WTC11 (cell line): ENCODE results near the gene BCAP29. TPM values are rescaled to one million over a fixed set of nuclear protein-coding genes. Genes with fewer than 3 reads are reported as not detected.

ENCODE experiments used
- ATAC-seq: fragments of 200-7000 bp; cut with Tn5 transposase; 2 replicates; pipeline ENCODE4 v1.10.0; 2021; ENCODE audit warnings: mild to moderate bottlenecking, moderate library complexity
- CTCF ChIA-PET: fragments of 300-600 bp; sonication (Branson Sonifier 250); formaldehyde crosslinking; loops from one replicate; lab custom pipeline; 2021; ENCODE audit warnings: antibody characterized with exemption; lab: Charles Lee
- POLR2A ChIA-PET: fragments of 350-600 bp; sonication (Branson Sonifier 250); formaldehyde crosslinking; loops from one replicate; lab custom pipeline; 2021; ENCODE audit warnings: antibody characterized with exemption; lab: Charles Lee
- DNase-seq: peaks from one replicate; pipeline ENCODE4 v3.0.0; 2021; ENCODE audit warnings: low spot score
- H3K27ac Mint-ChIP-seq: 2 replicates; pipeline ENCODE4 v1.8.0; 2021; ENCODE audit warnings: mixed read lengths
- H3K27me3 Mint-ChIP-seq: 2 replicates; pipeline ENCODE4 v1.8.0; 2021; ENCODE audit warnings: low read depth, mild to moderate bottlenecking, moderate library complexity, mixed read lengths
- H3K36me3 Mint-ChIP-seq: 2 replicates; pipeline ENCODE4 v1.8.0; 2021; ENCODE audit warnings: mixed read lengths
- H3K4me1 Mint-ChIP-seq: 2 replicates; pipeline ENCODE4 v1.8.0; 2022; ENCODE audit warnings: mixed read lengths
- H3K4me3 Mint-ChIP-seq: 2 replicates; pipeline ENCODE4 v1.8.0; 2021; ENCODE audit warnings: mild to moderate bottlenecking, moderate library complexity, mixed read lengths
- H3K9me3 Mint-ChIP-seq: 2 replicates; pipeline ENCODE4 v1.8.0; 2021; ENCODE audit warnings: mixed read lengths
- ATF1 ChIP-seq: sonication (generic); formaldehyde crosslinking; IDR thresholded peaks from 2 replicates; pipeline ENCODE4 v1.8.1; 2023; ENCODE audit warnings: mild to moderate bottlenecking, moderate library complexity, missing genetic modification reagents
- EMX1 ChIP-seq: fragments of 250-450 bp; sonication (Bioruptor Pico); IDR thresholded peaks from 2 replicates; pipeline ENCODE4 v1.8.0; 2021; ENCODE audit warnings: mild to moderate bottlenecking
- FOXK1 ChIP-seq: sonication (generic); formaldehyde crosslinking; IDR thresholded peaks from 2 replicates; pipeline ENCODE4 v1.8.0; 2022; ENCODE audit warnings: mild to moderate bottlenecking, moderate library complexity, missing genetic modification reagents
- IRF1 ChIP-seq: sonication (generic); formaldehyde crosslinking; IDR thresholded peaks from 2 replicates; pipeline ENCODE4 v1.8.0; 2023; ENCODE audit warnings: missing genetic modification reagents
- JAZF1 ChIP-seq: fragments of 250-450 bp; sonication (Bioruptor Pico); IDR thresholded peaks from 2 replicates; pipeline ENCODE4 v1.9.0; 2021; ENCODE audit warnings: moderate library complexity, mild to moderate bottlenecking, inconsistent platforms
- MXD4 ChIP-seq: fragments of 250-450 bp; sonication (Bioruptor Pico); IDR thresholded peaks from 2 replicates; pipeline ENCODE4 v1.8.0; 2021; ENCODE audit warnings: mild to moderate bottlenecking, moderate library complexity, borderline replicate concordance
- OVOL2 ChIP-seq: fragments of 250-450 bp; sonication (Bioruptor Pico); IDR thresholded peaks from 2 replicates; pipeline ENCODE4 v1.9.0; 2021; ENCODE audit warnings: mild to moderate bottlenecking, borderline replicate concordance
- USF1 ChIP-seq: sonication (generic); formaldehyde crosslinking; IDR thresholded peaks from 2 replicates; pipeline ENCODE4 v1.8.0; 2022; ENCODE audit warnings: mild to moderate bottlenecking, missing genetic modification reagents
- ZBTB21 ChIP-seq: sonication (generic); formaldehyde crosslinking; IDR thresholded peaks from 2 replicates; pipeline ENCODE4 v1.8.1; 2023; ENCODE audit warnings: mild to moderate bottlenecking, missing genetic modification reagents, borderline replicate concordance
- ZNF138 ChIP-seq: sonication (generic); formaldehyde crosslinking; conservative IDR thresholded peaks from 2 replicates; pipeline ENCODE4 v1.8.1; 2022; ENCODE audit warnings: mild to moderate bottlenecking, moderate library complexity, missing genetic modification reagents
- ZNF396 ChIP-seq: fragments of 250-450 bp; sonication (Bioruptor Pico); IDR thresholded peaks from 2 replicates; pipeline ENCODE4 v1.8.0; 2021; ENCODE audit warnings: mild to moderate bottlenecking, moderate library complexity, borderline replicate concordance
- ZNF416 ChIP-seq: fragments of 250-450 bp; sonication (Bioruptor Pico); IDR thresholded peaks from 2 replicates; pipeline ENCODE4 v1.9.0; 2021; ENCODE audit warnings: mild to moderate bottlenecking, inconsistent platforms
- ZNF423 ChIP-seq: fragments of 250-450 bp; sonication (Bioruptor Pico); IDR thresholded peaks from 2 replicates; pipeline ENCODE4 v2.1.2; 2022; ENCODE audit warnings: mild to moderate bottlenecking, moderate library complexity
- total RNA-seq: library from RNA; stranded (reverse); gene quantifications from 3 replicates; pipeline ENCODE4 v1.2.3, GENCODE V29; 2021
- TF ChIP-seq, protein P1 (sequence below): sonication (generic); formaldehyde crosslinking; IDR thresholded peaks from 2 replicates; pipeline ENCODE4 v1.8.1; 2022; ENCODE audit warnings: low read depth, missing genetic modification reagents, borderline replicate concordance
- TF ChIP-seq, protein P2 (sequence below): sonication (generic); formaldehyde crosslinking; IDR thresholded peaks from 2 replicates; pipeline ENCODE4 v1.8.1; 2023; ENCODE audit warnings: mild to moderate bottlenecking, missing genetic modification reagents, borderline replicate concordance
- TF ChIP-seq, protein P3 (sequence below): fragments of 250-450 bp; sonication (Bioruptor Pico); IDR thresholded peaks from 2 replicates; pipeline ENCODE4 v1.9.0; 2021; ENCODE audit warnings: mild to moderate bottlenecking
- TF ChIP-seq, protein P4 (sequence below): fragments of 250-450 bp; sonication (Bioruptor Pico); IDR thresholded peaks from 2 replicates; pipeline ENCODE4 v1.9.0; 2021; ENCODE audit warnings: moderate library complexity, mild to moderate bottlenecking, inconsistent platforms, borderline replicate concordance
- TF ChIP-seq, protein P5 (sequence below): sonication (generic); formaldehyde crosslinking; IDR thresholded peaks from 2 replicates; pipeline ENCODE4 v1.8.1; 2022; ENCODE audit warnings: missing genetic modification reagents, borderline replicate concordance
- TF ChIP-seq, protein P6 (sequence below): fragments of 250-450 bp; sonication (Bioruptor Pico); IDR thresholded peaks from 2 replicates; pipeline ENCODE4 v1.8.0; 2021; ENCODE audit warnings: mild to moderate bottlenecking
- TF ChIP-seq, protein P7 (sequence below): sonication (generic); formaldehyde crosslinking; IDR thresholded peaks from 2 replicates; pipeline ENCODE4 v1.8.1; 2023; ENCODE audit warnings: mild to moderate bottlenecking, missing genetic modification reagents

The BCAP29 gene
- total RNA-seq, 1 experiment from 2014 or later: 14.5 TPM

DNA sequence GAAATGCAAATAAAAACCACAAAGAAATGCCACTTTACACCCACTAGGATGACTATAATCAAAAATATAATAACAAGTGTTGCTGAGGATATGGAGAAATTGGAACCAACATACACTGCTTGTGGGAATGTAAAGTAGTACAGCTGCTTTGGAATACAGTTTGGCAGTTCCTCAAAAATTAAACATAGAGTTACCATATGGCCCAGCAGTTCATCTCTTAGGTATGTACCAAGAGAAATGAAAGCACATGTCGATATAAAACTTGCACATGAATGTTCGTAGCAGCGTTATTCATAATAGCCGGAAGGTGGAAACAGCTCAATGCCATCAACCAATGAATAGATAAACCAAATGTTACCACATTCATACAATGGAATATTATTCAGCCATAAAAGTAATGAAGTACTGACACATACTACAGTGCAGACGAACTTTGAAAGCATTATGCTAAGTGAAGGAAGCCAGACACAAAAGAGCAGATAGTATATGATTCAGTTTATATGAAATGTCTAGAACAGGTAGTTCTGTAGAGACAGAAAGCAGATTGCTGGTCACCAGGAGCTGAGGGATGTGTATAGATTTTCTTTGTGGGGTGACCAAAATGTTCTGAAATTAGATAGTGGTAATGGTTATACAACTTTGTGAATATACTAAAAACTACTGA, 12.4 kb downstream of the BCAP29 start:
- H3K36me3 Mint-ChIP-seq: peaks cover 15% of the 10 kb centered on the region
- CTCF ChIA-PET: no interaction called here
- no peak for ATAC-seq

More for the DNA sequence above, 12.4 kb downstream of the BCAP29 start:
- H3K9me3 Mint-ChIP-seq: peaks cover 6% of the 10 kb centered on the region
- no peak overlapping the region for H3K4me3 Mint-ChIP-seq
- H3K27ac Mint-ChIP-seq: no peak overlapping the region
- H3K4me1 Mint-ChIP-seq: peaks cover 6% of the 10 kb centered on the region
- TF ChIP-seq ZNF423 (CRISPR knock-in tag) (no peak), ATF1 (CRISPR knock-in tag) (no peak), ZBTB21 (no peak), ZNF416 (CRISPR knock-in tag) (no peak), IRF1 (no peak), JAZF1 (CRISPR knock-in tag) (no peak), OVOL2 (CRISPR knock-in tag) (no peak), ZNF138 (CRISPR knock-in tag) (no peak), FOXK1 (CRISPR knock-in tag) (no peak), EMX1 (CRISPR knock-in tag) (no peak), MXD4 (CRISPR knock-in tag) (no peak), USF1 (no peak), ZNF396 (CRISPR knock-in tag) (no peak)
- TF ChIP-seq, protein P1, sequence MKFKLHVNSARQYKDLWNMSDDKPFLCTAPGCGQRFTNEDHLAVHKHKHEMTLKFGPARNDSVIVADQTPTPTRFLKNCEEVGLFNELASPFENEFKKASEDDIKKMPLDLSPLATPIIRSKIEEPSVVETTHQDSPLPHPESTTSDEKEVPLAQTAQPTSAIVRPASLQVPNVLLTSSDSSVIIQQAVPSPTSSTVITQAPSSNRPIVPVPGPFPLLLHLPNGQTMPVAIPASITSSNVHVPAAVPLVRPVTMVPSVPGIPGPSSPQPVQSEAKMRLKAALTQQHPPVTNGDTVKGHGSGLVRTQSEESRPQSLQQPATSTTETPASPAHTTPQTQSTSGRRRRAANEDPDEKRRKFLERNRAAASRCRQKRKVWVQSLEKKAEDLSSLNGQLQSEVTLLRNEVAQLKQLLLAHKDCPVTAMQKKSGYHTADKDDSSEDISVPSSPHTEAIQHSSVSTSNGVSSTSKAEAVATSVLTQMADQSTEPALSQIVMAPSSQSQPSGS: no peak
- TF ChIP-seq, protein P2, sequence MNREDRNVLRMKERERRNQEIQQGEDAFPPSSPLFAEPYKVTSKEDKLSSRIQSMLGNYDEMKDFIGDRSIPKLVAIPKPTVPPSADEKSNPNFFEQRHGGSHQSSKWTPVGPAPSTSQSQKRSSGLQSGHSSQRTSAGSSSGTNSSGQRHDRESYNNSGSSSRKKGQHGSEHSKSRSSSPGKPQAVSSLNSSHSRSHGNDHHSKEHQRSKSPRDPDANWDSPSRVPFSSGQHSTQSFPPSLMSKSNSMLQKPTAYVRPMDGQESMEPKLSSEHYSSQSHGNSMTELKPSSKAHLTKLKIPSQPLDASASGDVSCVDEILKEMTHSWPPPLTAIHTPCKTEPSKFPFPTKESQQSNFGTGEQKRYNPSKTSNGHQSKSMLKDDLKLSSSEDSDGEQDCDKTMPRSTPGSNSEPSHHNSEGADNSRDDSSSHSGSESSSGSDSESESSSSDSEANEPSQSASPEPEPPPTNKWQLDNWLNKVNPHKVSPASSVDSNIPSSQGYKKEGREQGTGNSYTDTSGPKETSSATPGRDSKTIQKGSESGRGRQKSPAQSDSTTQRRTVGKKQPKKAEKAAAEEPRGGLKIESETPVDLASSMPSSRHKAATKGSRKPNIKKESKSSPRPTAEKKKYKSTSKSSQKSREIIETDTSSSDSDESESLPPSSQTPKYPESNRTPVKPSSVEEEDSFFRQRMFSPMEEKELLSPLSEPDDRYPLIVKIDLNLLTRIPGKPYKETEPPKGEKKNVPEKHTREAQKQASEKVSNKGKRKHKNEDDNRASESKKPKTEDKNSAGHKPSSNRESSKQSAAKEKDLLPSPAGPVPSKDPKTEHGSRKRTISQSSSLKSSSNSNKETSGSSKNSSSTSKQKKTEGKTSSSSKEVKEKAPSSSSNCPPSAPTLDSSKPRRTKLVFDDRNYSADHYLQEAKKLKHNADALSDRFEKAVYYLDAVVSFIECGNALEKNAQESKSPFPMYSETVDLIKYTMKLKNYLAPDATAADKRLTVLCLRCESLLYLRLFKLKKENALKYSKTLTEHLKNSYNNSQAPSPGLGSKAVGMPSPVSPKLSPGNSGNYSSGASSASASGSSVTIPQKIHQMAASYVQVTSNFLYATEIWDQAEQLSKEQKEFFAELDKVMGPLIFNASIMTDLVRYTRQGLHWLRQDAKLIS: no peak
- TF ChIP-seq, protein P3, sequence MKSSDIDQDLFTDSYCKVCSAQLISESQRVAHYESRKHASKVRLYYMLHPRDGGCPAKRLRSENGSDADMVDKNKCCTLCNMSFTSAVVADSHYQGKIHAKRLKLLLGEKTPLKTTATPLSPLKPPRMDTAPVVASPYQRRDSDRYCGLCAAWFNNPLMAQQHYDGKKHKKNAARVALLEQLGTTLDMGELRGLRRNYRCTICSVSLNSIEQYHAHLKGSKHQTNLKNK (CRISPR knock-in tag): no peak
- TF ChIP-seq, protein P4, sequence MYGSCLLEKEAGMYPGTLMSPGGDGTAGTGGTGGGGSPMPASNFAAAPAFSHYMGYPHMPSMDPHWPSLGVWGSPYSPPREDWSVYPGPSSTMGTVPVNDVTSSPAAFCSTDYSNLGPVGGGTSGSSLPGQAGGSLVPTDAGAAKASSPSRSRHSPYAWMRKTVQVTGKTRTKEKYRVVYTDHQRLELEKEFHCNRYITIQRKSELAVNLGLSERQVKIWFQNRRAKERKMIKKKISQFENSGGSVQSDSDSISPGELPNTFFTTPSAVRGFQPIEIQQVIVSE: no peak
- TF ChIP-seq, protein P5, sequence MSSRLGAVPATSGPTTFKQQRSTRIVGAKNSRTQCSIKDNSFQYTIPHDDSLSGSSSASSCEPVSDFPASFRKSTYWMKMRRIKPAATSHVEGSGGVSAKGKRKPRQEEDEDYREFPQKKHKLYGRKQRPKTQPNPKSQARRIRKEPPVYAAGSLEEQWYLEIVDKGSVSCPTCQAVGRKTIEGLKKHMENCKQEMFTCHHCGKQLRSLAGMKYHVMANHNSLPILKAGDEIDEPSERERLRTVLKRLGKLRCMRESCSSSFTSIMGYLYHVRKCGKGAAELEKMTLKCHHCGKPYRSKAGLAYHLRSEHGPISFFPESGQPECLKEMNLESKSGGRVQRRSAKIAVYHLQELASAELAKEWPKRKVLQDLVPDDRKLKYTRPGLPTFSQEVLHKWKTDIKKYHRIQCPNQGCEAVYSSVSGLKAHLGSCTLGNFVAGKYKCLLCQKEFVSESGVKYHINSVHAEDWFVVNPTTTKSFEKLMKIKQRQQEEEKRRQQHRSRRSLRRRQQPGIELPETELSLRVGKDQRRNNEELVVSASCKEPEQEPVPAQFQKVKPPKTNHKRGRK (CRISPR knock-in tag): no peak
- TF ChIP-seq, protein P6, sequence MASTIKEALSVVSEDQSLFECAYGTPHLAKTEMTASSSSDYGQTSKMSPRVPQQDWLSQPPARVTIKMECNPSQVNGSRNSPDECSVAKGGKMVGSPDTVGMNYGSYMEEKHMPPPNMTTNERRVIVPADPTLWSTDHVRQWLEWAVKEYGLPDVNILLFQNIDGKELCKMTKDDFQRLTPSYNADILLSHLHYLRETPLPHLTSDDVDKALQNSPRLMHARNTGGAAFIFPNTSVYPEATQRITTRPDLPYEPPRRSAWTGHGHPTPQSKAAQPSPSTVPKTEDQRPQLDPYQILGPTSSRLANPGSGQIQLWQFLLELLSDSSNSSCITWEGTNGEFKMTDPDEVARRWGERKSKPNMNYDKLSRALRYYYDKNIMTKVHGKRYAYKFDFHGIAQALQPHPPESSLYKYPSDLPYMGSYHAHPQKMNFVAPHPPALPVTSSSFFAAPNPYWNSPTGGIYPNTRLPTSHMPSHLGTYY: no peak
- TF ChIP-seq, protein P7, sequence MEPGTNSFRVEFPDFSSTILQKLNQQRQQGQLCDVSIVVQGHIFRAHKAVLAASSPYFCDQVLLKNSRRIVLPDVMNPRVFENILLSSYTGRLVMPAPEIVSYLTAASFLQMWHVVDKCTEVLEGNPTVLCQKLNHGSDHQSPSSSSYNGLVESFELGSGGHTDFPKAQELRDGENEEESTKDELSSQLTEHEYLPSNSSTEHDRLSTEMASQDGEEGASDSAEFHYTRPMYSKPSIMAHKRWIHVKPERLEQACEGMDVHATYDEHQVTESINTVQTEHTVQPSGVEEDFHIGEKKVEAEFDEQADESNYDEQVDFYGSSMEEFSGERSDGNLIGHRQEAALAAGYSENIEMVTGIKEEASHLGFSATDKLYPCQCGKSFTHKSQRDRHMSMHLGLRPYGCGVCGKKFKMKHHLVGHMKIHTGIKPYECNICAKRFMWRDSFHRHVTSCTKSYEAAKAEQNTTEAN (CRISPR knock-in tag): no peak
- POLR2A ChIA-PET: no interaction called here
- no peaks in the 10 kb centered on the region for H3K27me3 Mint-ChIP-seq
- DNase-seq: no peak
